HG03565 (cell line): Measurements from ENCODE around the gene FBXO17.

Experiments
- ATAC-seq: cut with Tn5 transposase; IDR thresholded peaks from one replicate; pipeline ENCODE4 v1.9.1; 2021; ENCODE audit warnings: mild to moderate bottlenecking, moderate library complexity; ENCODE audit not compliant: unreplicated experiment

Gene FBXO17

GRCh38 chr19:38918526-38918925 lies 57.0 kb downstream of the FBXO17 start:
- no peak for ATAC-seq

GRCh38 chr19:38917921-38918491 lies 57.5 kb downstream of the FBXO17 start:
- no peak for ATAC-seq

GRCh38 chr19:38917516-38917915 lies 58.0 kb downstream of the FBXO17 start:
- no peak for ATAC-seq

GRCh38 chr19:38915329-38916321 lies 59.9 kb downstream of the FBXO17 start:
- no peak for ATAC-seq

GRCh38 chr19:38913958-38914357 lies 61.6 kb downstream of the FBXO17 start:
- no peak for ATAC-seq

- no peak for ATAC-seq
Observed at GRCh38 chr19:38912600-38913514, 62.7 kb downstream of the FBXO17 start.

- no peak for ATAC-seq
Observed at GRCh38 chr19:38911388-38912001, 64.0 kb downstream of the FBXO17 start.

GRCh38 chr19:38910488-38910887 lies 65.1 kb downstream of the FBXO17 start:
- no peak for ATAC-seq

- ATAC-seq = no peak
Observed at GRCh38 chr19:38908911-38909310, 66.6 kb downstream of the FBXO17 start.

- ATAC-seq = no peak
Observed at GRCh38 chr19:38907670-38908069, 67.9 kb downstream of the FBXO17 start.

- no peak for ATAC-seq
Observed at GRCh38 chr19:38907227-38907626, 68.3 kb downstream of the FBXO17 start.

GRCh38 chr19:38905620-38906019 lies 69.9 kb downstream of the FBXO17 start:
- ATAC-seq = no peak

- no peak for ATAC-seq
Observed at GRCh38 chr19:38904581-38905539, 70.7 kb downstream of the FBXO17 start.

- no peak for ATAC-seq
Observed at GRCh38 chr19:38901683-38902082, 73.9 kb downstream of the FBXO17 start.

GRCh38 chr19:38900743-38901190 lies 74.8 kb downstream of the FBXO17 start:
- no peak for ATAC-seq

GRCh38 chr19:38900202-38900629 lies 75.3 kb downstream of the FBXO17 start:
- ATAC-seq = no peak

GRCh38 chr19:38899447-38900201 lies 75.9 kb downstream of the FBXO17 start, which contains the start of the genes NFKBIB and SIRT2:
Gene NFKBIB (plus strand): TSS chr19:38899969. CDS start chr19:38900033, 64 bp downstream.
Gene SIRT2 (minus strand): TSS chr19:38899618. CDS start chr19:38899521, 97 bp downstream.
- ATAC-seq = peak; percentile 87

- ATAC-seq = no peak
Observed at GRCh38 chr19:38898788-38899446, 76.6 kb downstream of the FBXO17 start.
